Right hindlimb (tissue), 1 donor: ENCODE results near the gene ABCC9.

Experiments
- DNase-seq: peaks from one replicate; pipeline ENCODE4 v3.0.0-alpha.2; 2018

Gene ABCC9

GRCh38 chr12:21773263-21773741 lies 167.9 kb downstream of the ABCC9 start:
- peak; percentile 52 for DNase-seq

GRCh38 chr12:21771311-21771710 lies 169.9 kb downstream of the ABCC9 start:
- no peak for DNase-seq

GRCh38 chr12:21769307-21769706 lies 171.9 kb downstream of the ABCC9 start:
- DNase-seq, result no peak

GRCh38 chr12:21766403-21766802 lies 174.8 kb downstream of the ABCC9 start:
- no peak for DNase-seq

- no peak for DNase-seq
Measured at GRCh38 chr12:21764950-21765349, 176.3 kb downstream of the ABCC9 start.

GRCh38 chr12:21764065-21764464 lies 177.2 kb downstream of the ABCC9 start:
- no peak for DNase-seq

GRCh38 chr12:21763531-21763930 lies 177.7 kb downstream of the ABCC9 start:
- DNase-seq, result no peak

GRCh38 chr12:21759737-21760136 lies 181.5 kb downstream of the ABCC9 start:
- DNase-seq, result no peak

- no peak for DNase-seq
Measured at GRCh38 chr12:21757735-21758134, 183.5 kb downstream of the ABCC9 start.

GRCh38 chr12:21756699-21757098 lies 184.5 kb downstream of the ABCC9 start:
- DNase-seq, result no peak

GRCh38 chr12:21751517-21751916 lies 189.7 kb downstream of the ABCC9 start:
- no peak for DNase-seq
